Type B pancreatic cell (in vitro differentiated cells): ENCODE data around the gene TMEM217. TPM values are rescaled to one million over a fixed set of nuclear protein-coding genes. Genes with fewer than 3 reads are reported as not detected.

ENCODE experiments used
- DNase-seq: peaks from one replicate; pipeline ENCODE4 v3.0.0; 2021; ENCODE audit warnings: mixed read lengths; ENCODE audit not compliant: unreplicated experiment; ENCODE audit errors: extremely low spot score
- H3K27ac Mint-ChIP-seq: 2 replicates; pipeline ENCODE4 v1.8.0; 2021; ENCODE audit warnings: mild to moderate bottlenecking, mixed read lengths
- H3K27me3 Mint-ChIP-seq: 2 replicates; pipeline ENCODE4 v1.8.0; 2021; ENCODE audit warnings: mixed read lengths
- H3K36me3 Mint-ChIP-seq: 2 replicates; pipeline ENCODE4 v1.8.0; 2021; ENCODE audit warnings: mixed read lengths
- H3K4me1 Mint-ChIP-seq: one replicate; pipeline ENCODE4 v1.8.0; 2021; ENCODE audit warnings: mixed read lengths; ENCODE audit not compliant: unreplicated experiment
- H3K4me3 Mint-ChIP-seq: 2 replicates; pipeline ENCODE4 v1.8.0; 2021; ENCODE audit warnings: mild to moderate bottlenecking, mixed read lengths
- H3K9me3 Mint-ChIP-seq: 2 replicates; pipeline ENCODE4 v1.8.0; 2021; ENCODE audit warnings: mixed read lengths
- CTCF ChIP-seq: fragments of 200-600 bp; sonication (generic); conservative IDR thresholded peaks from 2 replicates; pipeline ENCODE4 v1.5.0; 2021; ENCODE audit warnings: antibody characterized with exemption, mild to moderate bottlenecking
- total RNA-seq: library from RNA; stranded (reverse); gene quantifications from 2 replicates; pipeline ENCODE4 v1.2.1, GENCODE V29; 2021; ENCODE audit warnings: low replicate concordance

TMEM217 gene
- total RNA-seq, 1 donor from 2014 or later, result 1.1 TPM

DNA sequence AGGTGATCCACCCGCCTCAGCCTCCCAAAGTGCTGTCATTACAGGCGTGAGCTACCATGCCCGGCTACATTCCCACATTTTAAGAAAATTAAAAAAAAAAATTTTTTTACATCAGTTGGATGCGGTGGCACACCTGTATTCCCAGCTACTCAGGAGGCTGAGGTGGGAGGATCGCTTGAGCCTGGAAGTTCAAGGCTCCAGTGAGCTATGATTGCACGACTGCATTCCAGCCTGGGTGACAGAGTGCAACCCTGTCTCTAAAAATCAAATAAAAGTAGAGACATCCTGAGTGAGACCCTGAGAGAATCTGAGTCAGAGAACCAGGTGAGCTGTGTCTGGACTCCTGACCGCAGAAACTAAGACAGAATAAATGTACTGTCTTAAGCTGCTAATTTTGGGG is 49.2 kb downstream of the TMEM217 start:
- Mint-ChIP-seq H3K36me3 (no peaks in the 10 kb centered on the region), H3K27ac (no peak overlapping the region), H3K9me3 (no peaks in the 10 kb centered on the region), H3K4me3 (no peak overlapping the region), H3K27me3 (peaks cover 15% of the 10 kb centered on the region), H3K4me1 (peaks cover 6% of the 10 kb centered on the region)
- no peak for DNase-seq
- TF ChIP-seq CTCF, result no peak

GRCh38 chr6:37207903-37208456 is 50.0 kb downstream of the TMEM217 start:
- Mint-ChIP-seq H3K27ac (peak overlapping the region; percentile 35), H3K36me3 (no peaks in the 10 kb centered on the region), H3K4me1 (peaks cover 8% of the 10 kb centered on the region), H3K4me3 (no peak overlapping the region), H3K9me3 (no peaks in the 10 kb centered on the region), H3K27me3 (peaks cover 17% of the 10 kb centered on the region)
- peak; percentile 79 for TF ChIP-seq CTCF
- DNase-seq, result peak; percentile 82

DNA sequence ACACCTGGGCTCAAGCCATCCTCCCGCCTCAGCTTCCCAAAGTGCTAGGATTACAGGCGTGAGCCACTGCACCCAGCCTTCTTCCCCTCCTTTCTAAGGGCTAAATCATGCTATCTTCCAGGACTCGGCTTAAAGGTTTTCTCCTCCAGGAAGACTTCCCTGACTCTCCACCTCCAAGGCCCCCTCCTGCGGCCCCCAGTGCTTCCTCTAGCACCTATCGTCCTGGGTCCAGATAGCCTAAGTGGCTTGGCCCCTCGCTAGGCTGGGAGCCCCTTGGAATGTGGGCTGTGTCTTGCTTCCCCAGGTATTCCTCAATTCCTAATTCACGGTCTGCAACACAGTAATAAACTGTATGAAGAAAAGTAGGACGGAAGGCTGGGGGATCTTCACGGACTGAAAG is 51.3 kb downstream of the TMEM217 start:
- Mint-ChIP-seq H3K36me3 (no peaks in the 10 kb centered on the region), H3K4me3 (no peak overlapping the region), H3K27ac (no peak overlapping the region), H3K9me3 (no peaks in the 10 kb centered on the region), H3K27me3 (peaks cover 23% of the 10 kb centered on the region), H3K4me1 (peaks cover 11% of the 10 kb centered on the region)
- DNase-seq, result no peak
- no peak for TF ChIP-seq CTCF

GRCh38 chr6:37205997-37206340 is 52.0 kb downstream of the TMEM217 start:
- no peak overlapping the region for H3K27ac Mint-ChIP-seq
- H3K27me3 Mint-ChIP-seq, result peaks cover 23% of the 10 kb centered on the region
- no peaks in the 10 kb centered on the region for H3K36me3 Mint-ChIP-seq
- H3K4me3 Mint-ChIP-seq, result no peak overlapping the region
- TF ChIP-seq CTCF, result no peak
- DNase-seq, result no peak
- no peaks in the 10 kb centered on the region for H3K9me3 Mint-ChIP-seq
- peaks cover 11% of the 10 kb centered on the region for H3K4me1 Mint-ChIP-seq

DNA sequence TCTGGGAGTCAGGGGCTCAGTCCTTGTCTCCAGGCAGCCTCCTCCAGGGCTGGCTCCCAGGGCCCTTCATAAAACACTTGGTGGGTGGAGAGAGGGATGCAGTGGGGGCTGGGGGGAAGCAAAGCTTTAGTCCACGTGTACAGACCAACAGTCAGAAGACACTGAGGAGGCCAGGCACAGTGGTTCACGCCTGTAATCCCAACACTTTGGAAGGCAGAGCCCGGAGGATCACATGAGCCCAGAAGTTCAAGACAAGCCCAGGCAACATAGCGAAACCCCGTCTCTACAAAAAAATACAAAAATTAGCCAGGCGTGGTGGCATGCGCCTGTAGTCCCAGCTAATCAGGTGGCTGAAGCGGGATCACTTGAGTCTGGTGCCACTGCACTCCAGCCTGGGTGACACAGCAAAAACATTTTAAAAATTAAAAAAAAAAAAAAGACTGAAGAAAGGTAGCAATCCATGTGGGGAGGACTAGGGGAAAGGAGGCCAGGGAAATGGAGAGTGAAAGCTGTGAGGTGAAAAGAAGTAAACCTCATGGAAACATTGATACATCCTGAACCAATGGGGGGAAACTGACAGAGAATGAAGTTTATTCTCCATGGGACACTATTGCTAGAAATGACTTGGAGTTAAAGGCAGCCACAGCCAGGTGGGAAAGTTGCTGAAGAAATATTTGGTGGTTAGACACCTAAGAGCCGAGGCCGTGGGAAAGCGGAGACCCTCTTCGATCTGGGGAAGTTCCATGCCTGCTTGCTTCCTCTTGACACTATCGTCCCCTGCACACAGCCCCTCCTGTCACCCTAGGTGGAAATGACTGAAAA is 52.6 kb downstream of the TMEM217 start:
- TF ChIP-seq CTCF, result no peak
- no peak for DNase-seq
- Mint-ChIP-seq H3K36me3 (no peaks in the 10 kb centered on the region), H3K27me3 (peaks cover 24% of the 10 kb centered on the region), H3K4me3 (no peak overlapping the region), H3K9me3 (no peaks in the 10 kb centered on the region), H3K4me1 (peaks cover 11% of the 10 kb centered on the region), H3K27ac (no peak overlapping the region)
